ENCODE data around the gene SLC66A2.

SLC66A2 gene

GRCh38 chr18:79947881-79948610, 3.4 kb downstream of the SLC66A2 start:
- H4K5ac ChIP-seq (ENCODE audit: low read length): no peak overlapping the region
- H3K18ac ChIP-seq (ENCODE audit: low read length): no peak overlapping the region
- no peak overlapping the region for H3K4me2 ChIP-seq (ENCODE audit: low read length)
- no peak for DNase-seq
- no peak overlapping the region for H2AK5ac ChIP-seq (ENCODE audit: low read length)
- H2BK15ac ChIP-seq (replicated peaks; ENCODE audit: low read depth): no peak overlapping the region
- H2BK120ac ChIP-seq (ENCODE audit: low read depth, low read length): no peak overlapping the region
- no peak overlapping the region for H2BK5ac ChIP-seq (ENCODE audit: low read length)
- H4K8ac ChIP-seq (ENCODE audit: low read depth, low read length): no peak overlapping the region
- no peak overlapping the region for H3K23ac ChIP-seq (ENCODE audit: low read length)
- H3K56ac ChIP-seq (ENCODE audit: low read length): no peak overlapping the region
- peaks cover under 1% of the 10 kb centered on the region for H3K27me3 ChIP-seq (ENCODE audit: insufficient read depth, low read length, poor library complexity)
- no peaks in the 10 kb centered on the region for H3K4me1 ChIP-seq (ENCODE audit: control insufficient read depth, low read depth, low read length)
- WGBS (ENCODE audit: extremely low coverage, insufficient coverage, low lambda C conversion rate): no CpG with 5 or more reads among the region's 15 CpGs
- H3K4ac ChIP-seq (ENCODE audit: low read depth, low read length): no peak overlapping the region
- H3K79me2 ChIP-seq (ENCODE audit: control insufficient read depth, insufficient read depth, low read length): no peaks in the 10 kb centered on the region
- no peaks in the 10 kb centered on the region for H3K79me1 ChIP-seq (ENCODE audit: low read length)
- H3K9ac ChIP-seq (ENCODE audit: low read length): no peak overlapping the region
- no peak overlapping the region for H3K4me3 ChIP-seq (ENCODE audit: low read length)
- no peaks in the 10 kb centered on the region for H3K36me3 ChIP-seq (ENCODE audit: control insufficient read depth, insufficient read depth, low read length)
- H3K27ac ChIP-seq (ENCODE audit: low read depth, low read length): no peak overlapping the region

GRCh38 chr18:79947054-79947755, 4.2 kb downstream of the SLC66A2 start:
- no peak overlapping the region for H3K4me3 ChIP-seq (ENCODE audit: low read length)
- no peak for DNase-seq

GRCh38 chr18:79945118-79946042, 6.1 kb downstream of the SLC66A2 start:
- H3K27ac ChIP-seq (ENCODE audit: low read depth, low read length): no peak overlapping the region
- no peaks in the 10 kb centered on the region for H3K4me1 ChIP-seq (ENCODE audit: control insufficient read depth, low read depth, low read length)
- H3K79me2 ChIP-seq (ENCODE audit: control insufficient read depth, insufficient read depth, low read length): no peaks in the 10 kb centered on the region
- H3K27me3 ChIP-seq (ENCODE audit: insufficient read depth, low read length, poor library complexity): no peaks in the 10 kb centered on the region
- H3K23ac ChIP-seq (ENCODE audit: low read length): no peak overlapping the region
- H3K56ac ChIP-seq (ENCODE audit: low read length): no peak overlapping the region
- no peak overlapping the region for H3K4me2 ChIP-seq (ENCODE audit: low read length)
- H3K4me3 ChIP-seq (ENCODE audit: low read length): no peak overlapping the region
- H2BK120ac ChIP-seq (ENCODE audit: low read depth, low read length): no peak overlapping the region
- no peak overlapping the region for H3K4ac ChIP-seq (ENCODE audit: low read depth, low read length)
- H4K5ac ChIP-seq (ENCODE audit: low read length): no peak overlapping the region
- H3K36me3 ChIP-seq (ENCODE audit: control insufficient read depth, insufficient read depth, low read length): no peaks in the 10 kb centered on the region
- no peak overlapping the region for H2BK15ac ChIP-seq (replicated peaks; ENCODE audit: low read depth)
- H3K9ac ChIP-seq (ENCODE audit: low read length): no peak overlapping the region
- no peak overlapping the region for H4K8ac ChIP-seq (ENCODE audit: low read depth, low read length)
- no peak for DNase-seq
- H3K79me1 ChIP-seq (ENCODE audit: low read length): no peaks in the 10 kb centered on the region
- no peak overlapping the region for H2BK5ac ChIP-seq (ENCODE audit: low read length)
- H3K18ac ChIP-seq (ENCODE audit: low read length): no peak overlapping the region
- WGBS (ENCODE audit: extremely low coverage, insufficient coverage, low lambda C conversion rate): no CpG with 5 or more reads among the region's 17 CpGs
- H2AK5ac ChIP-seq (ENCODE audit: low read length): no peak overlapping the region

More at GRCh38 chr18:79947054-79947755, 4.2 kb downstream of the SLC66A2 start:
- Histone ChIP-seq H3K18ac (ENCODE audit: low read length) (no peak overlapping the region), H3K9ac (ENCODE audit: low read length) (no peak overlapping the region), H2AK5ac (ENCODE audit: low read length) (no peak overlapping the region), H3K4ac (ENCODE audit: low read depth, low read length) (no peak overlapping the region), H3K79me2 (ENCODE audit: control insufficient read depth, insufficient read depth, low read length) (no peaks in the 10 kb centered on the region), H3K4me1 (ENCODE audit: control insufficient read depth, low read depth, low read length) (no peaks in the 10 kb centered on the region), H4K8ac (ENCODE audit: low read depth, low read length) (no peak overlapping the region), H3K27me3 (ENCODE audit: insufficient read depth, low read length, poor library complexity) (no peaks in the 10 kb centered on the region), H2BK15ac (replicated peaks; ENCODE audit: low read depth) (no peak overlapping the region), H3K4me2 (ENCODE audit: low read length) (no peak overlapping the region), H3K79me1 (ENCODE audit: low read length) (no peaks in the 10 kb centered on the region), H3K27ac (ENCODE audit: low read depth, low read length) (no peak overlapping the region), H3K23ac (ENCODE audit: low read length) (no peak overlapping the region), H3K56ac (ENCODE audit: low read length) (no peak overlapping the region), H2BK120ac (ENCODE audit: low read depth, low read length) (no peak overlapping the region), H2BK5ac (ENCODE audit: low read length) (no peak overlapping the region), H4K5ac (ENCODE audit: low read length) (no peak overlapping the region), H3K36me3 (ENCODE audit: control insufficient read depth, insufficient read depth, low read length) (no peaks in the 10 kb centered on the region)
- WGBS (ENCODE audit: extremely low coverage, insufficient coverage, low lambda C conversion rate): no CpG with 5 or more reads among the region's 14 CpGs

GRCh38 chr18:79944746-79945117, 6.7 kb downstream of the SLC66A2 start:
- WGBS (ENCODE audit: extremely low coverage, insufficient coverage, low lambda C conversion rate): no CpG with 5 or more reads among the region's 3 CpGs

GRCh38 chr18:79944126-79944731, 7.2 kb downstream of the SLC66A2 start:
- H3K27ac ChIP-seq (ENCODE audit: low read depth, low read length): no peak overlapping the region
- no peak for DNase-seq

More at GRCh38 chr18:79944746-79945117, 6.7 kb downstream of the SLC66A2 start:
- H3K4ac ChIP-seq (ENCODE audit: low read depth, low read length): no peak overlapping the region
- no peak overlapping the region for H3K56ac ChIP-seq (ENCODE audit: low read length)
- H3K79me2 ChIP-seq (ENCODE audit: control insufficient read depth, insufficient read depth, low read length): no peaks in the 10 kb centered on the region
- H3K4me1 ChIP-seq (ENCODE audit: control insufficient read depth, low read depth, low read length): no peaks in the 10 kb centered on the region
- no peak overlapping the region for H4K8ac ChIP-seq (ENCODE audit: low read depth, low read length)
- H3K79me1 ChIP-seq (ENCODE audit: low read length): no peaks in the 10 kb centered on the region
- H3K9ac ChIP-seq (ENCODE audit: low read length): no peak overlapping the region
- no peak overlapping the region for H2BK5ac ChIP-seq (ENCODE audit: low read length)
- H3K4me3 ChIP-seq (ENCODE audit: low read length): no peak overlapping the region
- no peak overlapping the region for H2AK5ac ChIP-seq (ENCODE audit: low read length)
- DNase-seq: no peak
- H3K23ac ChIP-seq (ENCODE audit: low read length): no peak overlapping the region
- H2BK15ac ChIP-seq (replicated peaks; ENCODE audit: low read depth): no peak overlapping the region
- H3K4me2 ChIP-seq (ENCODE audit: low read length): no peak overlapping the region
- no peak overlapping the region for H3K18ac ChIP-seq (ENCODE audit: low read length)
- no peaks in the 10 kb centered on the region for H3K27me3 ChIP-seq (ENCODE audit: insufficient read depth, low read length, poor library complexity)
- no peak overlapping the region for H4K5ac ChIP-seq (ENCODE audit: low read length)
- no peak overlapping the region for H3K27ac ChIP-seq (ENCODE audit: low read depth, low read length)
- no peaks in the 10 kb centered on the region for H3K36me3 ChIP-seq (ENCODE audit: control insufficient read depth, insufficient read depth, low read length)
- no peak overlapping the region for H2BK120ac ChIP-seq (ENCODE audit: low read depth, low read length)

More at GRCh38 chr18:79944126-79944731, 7.2 kb downstream of the SLC66A2 start:
- Histone ChIP-seq H3K4me2 (ENCODE audit: low read length) (no peak overlapping the region), H2BK120ac (ENCODE audit: low read depth, low read length) (no peak overlapping the region), H3K4ac (ENCODE audit: low read depth, low read length) (no peak overlapping the region), H3K27me3 (ENCODE audit: insufficient read depth, low read length, poor library complexity) (no peaks in the 10 kb centered on the region), H3K79me2 (ENCODE audit: control insufficient read depth, insufficient read depth, low read length) (no peaks in the 10 kb centered on the region), H2BK15ac (replicated peaks; ENCODE audit: low read depth) (no peak overlapping the region), H2AK5ac (ENCODE audit: low read length) (no peak overlapping the region), H3K4me1 (ENCODE audit: control insufficient read depth, low read depth, low read length) (no peaks in the 10 kb centered on the region), H3K4me3 (ENCODE audit: low read length) (no peak overlapping the region), H4K8ac (ENCODE audit: low read depth, low read length) (no peak overlapping the region), H3K56ac (ENCODE audit: low read length) (no peak overlapping the region), H3K23ac (ENCODE audit: low read length) (no peak overlapping the region), H4K5ac (ENCODE audit: low read length) (no peak overlapping the region), H3K9ac (ENCODE audit: low read length) (no peak overlapping the region), H2BK5ac (ENCODE audit: low read length) (no peak overlapping the region), H3K18ac (ENCODE audit: low read length) (no peak overlapping the region), H3K79me1 (ENCODE audit: low read length) (no peaks in the 10 kb centered on the region), H3K36me3 (ENCODE audit: control insufficient read depth, insufficient read depth, low read length) (no peaks in the 10 kb centered on the region)
- no CpG with 5 or more reads among the region's 11 CpGs for WGBS (ENCODE audit: extremely low coverage, insufficient coverage, low lambda C conversion rate)

Measured in mesendoderm (in vitro differentiated cells).